Activated CD4-positive, alpha-beta T cell treated with anti-CD3 and anti-CD28 coated beads for 36 hours (primary cell): ENCODE data around the gene SMIM38. TPM values are rescaled to one million over a fixed set of nuclear protein-coding genes. Genes with fewer than 3 reads are reported as not detected.

ENCODE experiments used
- ATAC-seq: fragments of 200-7000 bp; cut with Tn5 transposase; one replicate; pipeline ENCODE4 v1.10.0; 2021; ENCODE audit warnings: mild to moderate bottlenecking, moderate library complexity
- CTCF ChIA-PET: fragments of 350-600 bp; sonication (Branson Sonifier 250); formaldehyde crosslinking; loops from one replicate; lab custom pipeline; 2021; ENCODE audit warnings: antibody characterized with exemption; lab: Charles Lee
- POLR2A ChIA-PET: fragments of 350-600 bp; sonication (Branson Sonifier 250); formaldehyde crosslinking; loops from one replicate; lab custom pipeline; 2021; ENCODE audit warnings: antibody characterized with exemption, inconsistent platforms; lab: Charles Lee
- DNase-seq: peaks from one replicate; pipeline ENCODE4 v3.0.0-alpha.2; 2020
- H3K27ac Mint-ChIP-seq: one replicate; pipeline ENCODE4 v1.8.0; 2021; ENCODE audit warnings: mixed read lengths
- H3K27me3 Mint-ChIP-seq: one replicate; pipeline ENCODE4 v1.8.0; 2021; ENCODE audit warnings: mixed read lengths
- H3K36me3 Mint-ChIP-seq: one replicate; pipeline ENCODE4 v1.8.0; 2021; ENCODE audit warnings: low read depth, mixed read lengths
- H3K4me1 Mint-ChIP-seq: one replicate; pipeline ENCODE4 v1.8.0; 2021; ENCODE audit warnings: mixed read lengths
- H3K4me3 Mint-ChIP-seq: one replicate; pipeline ENCODE4 v1.8.0; 2021; ENCODE audit warnings: mild to moderate bottlenecking, moderate library complexity, mixed read lengths
- H3K9me3 Mint-ChIP-seq: one replicate; pipeline ENCODE4 v1.8.0; 2021; ENCODE audit warnings: low read depth, mixed read lengths
- intact Hi-C, 2 experiments: fragments of 100-400 bp; cut with DNase I in 1 of 2; cut with micrococcal nuclease in 1 of 2; formaldehyde crosslinking; loops; one replicate each; pipeline versions ENCODE4 v1.14.2 to v1.15.1; 2022 to 2024; cut with DNase I, micrococcal nuclease
- total RNA-seq, 2 experiments: library from RNA; stranded (reverse); gene quantifications; one replicate each; pipeline ENCODE4 v1.2.3, GENCODE V29; 2021

Gene SMIM38
- total RNA-seq, 2 experiments from 2014 or later = 0.47 to 0.94 TPM

- Mint-ChIP-seq H3K27me3 (no peaks in the 10 kb centered on the region), H3K4me3 (no peak overlapping the region), H3K27ac (no peak overlapping the region), H3K36me3 (no peaks in the 10 kb centered on the region), H3K9me3 (peaks cover 5% of the 10 kb centered on the region), H3K4me1 (peaks cover 18% of the 10 kb centered on the region)
- ATAC-seq (no peak), DNase-seq (no peak)
- CTCF ChIA-PET = interaction anchor here (0.6 kb wide), 1 partner anchor 8 kb away, joined by 3 read pairs; no protein-coding TSS in a partner anchor
- POLR2A ChIA-PET = no interaction called here
- intact Hi-C loops = loop anchor here in 1 of 2 experiments (5.0 kb wide), 2 partner anchors 132 to 382 kb away; no protein-coding TSS in a partner anchor
Measured at GRCh38 chr11:69164824-69165223, 9.1 kb downstream of the SMIM38 start.

GRCh38 chr11:69165775-69166174 is 10.0 kb downstream of the SMIM38 start:
- ChIA-PET POLR2A (interaction anchor here (0.6 to 0.9 kb wide), 2 partner anchors 34 to 73 kb away, joined by 3 to 6 read pairs; no protein-coding TSS in a partner anchor), CTCF (interaction anchor here (0.6 to 1.0 kb wide), 3 partner anchors 75 to 381 kb away, joined by 3 to 4 read pairs (median 3); no protein-coding TSS in a partner anchor)
- intact Hi-C loops = loop anchor here (1.0 to 5.0 kb wide), 6 partner anchors 21 to 477 kb away; no protein-coding TSS in a partner anchor
- Mint-ChIP-seq H3K27ac (no peak overlapping the region), H3K36me3 (no peaks in the 10 kb centered on the region), H3K9me3 (peaks cover 5% of the 10 kb centered on the region), H3K4me1 (peaks cover 18% of the 10 kb centered on the region), H3K4me3 (no peak overlapping the region), H3K27me3 (no peaks in the 10 kb centered on the region)
- no peak for DNase-seq
- no peak for ATAC-seq

- Mint-ChIP-seq H3K4me3 (no peak overlapping the region), H3K27ac (peak overlapping the region; percentile 77), H3K36me3 (no peaks in the 10 kb centered on the region), H3K9me3 (peaks cover 5% of the 10 kb centered on the region), H3K27me3 (no peaks in the 10 kb centered on the region), H3K4me1 (peaks cover 18% of the 10 kb centered on the region)
- intact Hi-C loops = loop anchor here (1.0 to 5.0 kb wide), 6 partner anchors 22 to 476 kb away; no protein-coding TSS in a partner anchor
- DNase-seq (peak; percentile 77), ATAC-seq (peak; percentile 99)
- ChIA-PET POLR2A (interaction anchor here (0.9 kb wide), 1 partner anchor 35 kb away, joined by 3 read pairs; no protein-coding TSS in a partner anchor), CTCF (interaction anchor here (0.6 to 1.0 kb wide), 2 partner anchors 75 to 380 kb away, joined by 3 to 4 read pairs; no protein-coding TSS in a partner anchor)
Measured at GRCh38 chr11:69166218-69167115, 10.7 kb downstream of the SMIM38 start.

- peaks cover 5% of the 10 kb centered on the region for H3K9me3 Mint-ChIP-seq
- H3K27me3 Mint-ChIP-seq = no peaks in the 10 kb centered on the region
- no peak overlapping the region for H3K27ac Mint-ChIP-seq
- ChIA-PET CTCF (no interaction called here), POLR2A (no interaction called here)
- DNase-seq (no peak), ATAC-seq (no peak)
- no peak overlapping the region for H3K4me3 Mint-ChIP-seq
- intact Hi-C loops = loop anchor here in 1 of 2 experiments (2.0 to 5.0 kb wide), 3 partner anchors 130 to 475 kb away; no protein-coding TSS in a partner anchor
- H3K4me1 Mint-ChIP-seq = peaks cover 18% of the 10 kb centered on the region
- no peaks in the 10 kb centered on the region for H3K36me3 Mint-ChIP-seq
Measured at GRCh38 chr11:69167130-69167915, 11.6 kb downstream of the SMIM38 start.

GRCh38 chr11:69167916-69168691 is 12.4 kb downstream of the SMIM38 start:
- Mint-ChIP-seq H3K4me1 (peaks cover 18% of the 10 kb centered on the region), H3K27ac (no peak overlapping the region), H3K27me3 (no peaks in the 10 kb centered on the region), H3K9me3 (peaks cover 5% of the 10 kb centered on the region), H3K36me3 (no peaks in the 10 kb centered on the region), H3K4me3 (no peak overlapping the region)
- ATAC-seq (no peak), DNase-seq (no peak)
- ChIA-PET CTCF (no interaction called here), POLR2A (no interaction called here)
- intact Hi-C loops = loop anchor here in 1 of 2 experiments (2.0 to 5.0 kb wide), 3 partner anchors 129 to 475 kb away; no protein-coding TSS in a partner anchor

- no peaks in the 10 kb centered on the region for H3K36me3 Mint-ChIP-seq
- ChIA-PET POLR2A (no interaction called here), CTCF (interaction anchor here (1.0 kb wide), 1 partner anchor 9 kb away, joined by 3 read pairs; no protein-coding TSS in a partner anchor)
- no peaks in the 10 kb centered on the region for H3K27me3 Mint-ChIP-seq
- peaks cover under 1% of the 10 kb centered on the region for H3K9me3 Mint-ChIP-seq
- no peak for ATAC-seq
- no peak for DNase-seq
- no peak overlapping the region for H3K4me3 Mint-ChIP-seq
- H3K27ac Mint-ChIP-seq = no peak overlapping the region
- H3K4me1 Mint-ChIP-seq = peaks cover 18% of the 10 kb centered on the region
- intact Hi-C loops = loop anchor here in 1 of 2 experiments (5.0 kb wide), 2 partner anchors 128 to 378 kb away; no protein-coding TSS in a partner anchor
Measured at GRCh38 chr11:69169479-69169878, 13.7 kb downstream of the SMIM38 start.

GRCh38 chr11:69170704-69171103 is 15.0 kb downstream of the SMIM38 start:
- H3K9me3 Mint-ChIP-seq = peaks cover 5% of the 10 kb centered on the region
- intact Hi-C loops = no loop called here
- H3K4me1 Mint-ChIP-seq = peaks cover 15% of the 10 kb centered on the region
- ATAC-seq (no peak), DNase-seq (no peak)
- no peaks in the 10 kb centered on the region for H3K36me3 Mint-ChIP-seq
- no peak overlapping the region for H3K4me3 Mint-ChIP-seq
- no peak overlapping the region for H3K27ac Mint-ChIP-seq
- POLR2A ChIA-PET = interaction anchor here (0.6 kb wide), 1 partner anchor 376 kb away, joined by 3 read pairs; no protein-coding TSS in a partner anchor
- H3K27me3 Mint-ChIP-seq = no peaks in the 10 kb centered on the region
- CTCF ChIA-PET = interaction anchor here (0.6 kb wide), 1 partner anchor 114 kb away, joined by 3 read pairs; no protein-coding TSS in a partner anchor

- Mint-ChIP-seq H3K27me3 (no peaks in the 10 kb centered on the region), H3K4me1 (peaks cover 6% of the 10 kb centered on the region), H3K27ac (no peak overlapping the region), H3K36me3 (no peaks in the 10 kb centered on the region), H3K9me3 (peaks cover 5% of the 10 kb centered on the region), H3K4me3 (no peak overlapping the region)
- DNase-seq (no peak), ATAC-seq (no peak)
- intact Hi-C loops = no loop called here
- ChIA-PET CTCF (no interaction called here), POLR2A (no interaction called here)
Measured at GRCh38 chr11:69171476-69172240, 15.9 kb downstream of the SMIM38 start.

- no peak for DNase-seq
- peak; percentile 65 for ATAC-seq
- peaks cover 5% of the 10 kb centered on the region for H3K9me3 Mint-ChIP-seq
- intact Hi-C loops = no loop called here
- H3K27ac Mint-ChIP-seq = no peak overlapping the region
- no peak overlapping the region for H3K4me3 Mint-ChIP-seq
- POLR2A ChIA-PET = no interaction called here
- no peaks in the 10 kb centered on the region for H3K27me3 Mint-ChIP-seq
- H3K4me1 Mint-ChIP-seq = no peaks in the 10 kb centered on the region
- no peaks in the 10 kb centered on the region for H3K36me3 Mint-ChIP-seq
- CTCF ChIA-PET = interaction anchor here (1.1 kb wide), 1 partner anchor 10 kb away, joined by 4 read pairs; no protein-coding TSS in a partner anchor
Measured at GRCh38 chr11:69172674-69173073, 16.9 kb downstream of the SMIM38 start.

GRCh38 chr11:69173331-69173730 is 17.6 kb downstream of the SMIM38 start:
- H3K27me3 Mint-ChIP-seq = no peaks in the 10 kb centered on the region
- intact Hi-C loops = no loop called here
- peaks cover 5% of the 10 kb centered on the region for H3K9me3 Mint-ChIP-seq
- CTCF ChIA-PET = interaction anchor here (0.7 to 1.1 kb wide), 2 partner anchors 9 to 10 kb away, joined by 3 to 4 read pairs; no protein-coding TSS in a partner anchor
- no peaks in the 10 kb centered on the region for H3K36me3 Mint-ChIP-seq
- no peaks in the 10 kb centered on the region for H3K4me1 Mint-ChIP-seq
- ATAC-seq (no peak), DNase-seq (no peak)
- no peak overlapping the region for H3K27ac Mint-ChIP-seq
- POLR2A ChIA-PET = no interaction called here
- no peak overlapping the region for H3K4me3 Mint-ChIP-seq
